Measurements from ENCODE around the gene DCLRE1C.
"Not testable (repeated sequence)": the region's sequence is repeated elsewhere in the genome, so short reads cannot be mapped to it uniquely, and the experiment has no call there.

The DCLRE1C gene

GRCh38 chr10:14864466-14864865, 89.4 kb downstream of the DCLRE1C start:
- WGBS, 2 experiments = 90 to 97% methylated on average over 5 of the region's 6 CpGs
- H3K4me1 ChIP-seq (ENCODE audit: control insufficient read depth, insufficient read depth, low read length); H3K27me3 ChIP-seq (ENCODE audit: control insufficient read depth, insufficient read depth, low read length, poor library complexity, severe bottlenecking); H3K4me3 ChIP-seq (ENCODE audit: insufficient read depth, low read depth, low read length); H3K27ac ChIP-seq (ENCODE audit: insufficient read depth, low read depth, low read length, poor library complexity, severe bottlenecking); H3K9me3 ChIP-seq (ENCODE audit: control insufficient read depth, low read length); H3K36me3 ChIP-seq (ENCODE audit: control insufficient read depth, insufficient read depth, low read length): not testable (repeated sequence)

GRCh38 chr10:14860791-14861190, 93.1 kb downstream of the DCLRE1C start:
- H3K4me3 ChIP-seq (ENCODE audit: insufficient read depth, low read depth, low read length) = no peak overlapping the region
- H3K27me3 ChIP-seq (ENCODE audit: control insufficient read depth, insufficient read depth, low read length, poor library complexity, severe bottlenecking) = no peaks in the 10 kb centered on the region
- no peaks in the 10 kb centered on the region for H3K4me1 ChIP-seq (ENCODE audit: control insufficient read depth, insufficient read depth, low read length)
- H3K9me3 ChIP-seq (ENCODE audit: control insufficient read depth, low read length) = no peaks in the 10 kb centered on the region
- WGBS, 2 experiments = 95 to 96% methylated on average over 1 of the region's 1 CpG
- peaks cover 10% of the 10 kb centered on the region for H3K36me3 ChIP-seq (ENCODE audit: control insufficient read depth, insufficient read depth, low read length)
- no peak overlapping the region for H3K27ac ChIP-seq (ENCODE audit: insufficient read depth, low read depth, low read length, poor library complexity, severe bottlenecking)

GRCh38 chr10:14859775-14860174, 94.1 kb downstream of the DCLRE1C start:
- Histone ChIP-seq H3K27ac (ENCODE audit: insufficient read depth, low read depth, low read length, poor library complexity, severe bottlenecking) (no peak overlapping the region), H3K9me3 (ENCODE audit: control insufficient read depth, low read length) (no peaks in the 10 kb centered on the region), H3K4me3 (ENCODE audit: insufficient read depth, low read depth, low read length) (no peak overlapping the region), H3K4me1 (ENCODE audit: control insufficient read depth, insufficient read depth, low read length) (no peaks in the 10 kb centered on the region), H3K27me3 (ENCODE audit: control insufficient read depth, insufficient read depth, low read length, poor library complexity, severe bottlenecking) (no peaks in the 10 kb centered on the region), H3K36me3 (ENCODE audit: control insufficient read depth, insufficient read depth, low read length) (peaks cover 10% of the 10 kb centered on the region)

GRCh38 chr10:14859043-14859442, 94.9 kb downstream of the DCLRE1C start:
- H3K9me3 ChIP-seq (ENCODE audit: control insufficient read depth, low read length) = no peaks in the 10 kb centered on the region
- 88 to 91% methylated on average over 5 of the region's 5 CpGs for WGBS, 2 experiments
- H3K36me3 ChIP-seq (ENCODE audit: control insufficient read depth, insufficient read depth, low read length) = peaks cover 10% of the 10 kb centered on the region

GRCh38 chr10:14858338-14858960, 95.4 kb downstream of the DCLRE1C start:
- H3K27ac ChIP-seq (ENCODE audit: insufficient read depth, low read depth, low read length, poor library complexity, severe bottlenecking) = no peak overlapping the region
- H3K36me3 ChIP-seq (ENCODE audit: control insufficient read depth, insufficient read depth, low read length) = peaks cover 10% of the 10 kb centered on the region
- H3K9me3 ChIP-seq (ENCODE audit: control insufficient read depth, low read length) = no peaks in the 10 kb centered on the region
- WGBS, 2 experiments = 84 to 100% methylated on average over 4 of the region's 6 CpGs
- H3K27me3 ChIP-seq (ENCODE audit: control insufficient read depth, insufficient read depth, low read length, poor library complexity, severe bottlenecking) = no peaks in the 10 kb centered on the region
- H3K4me3 ChIP-seq (ENCODE audit: insufficient read depth, low read depth, low read length) = no peak overlapping the region
- H3K4me1 ChIP-seq (ENCODE audit: control insufficient read depth, insufficient read depth, low read length) = no peaks in the 10 kb centered on the region

More at GRCh38 chr10:14859043-14859442, 94.9 kb downstream of the DCLRE1C start:
- Histone ChIP-seq H3K27ac (ENCODE audit: insufficient read depth, low read depth, low read length, poor library complexity, severe bottlenecking) (no peak overlapping the region), H3K4me3 (ENCODE audit: insufficient read depth, low read depth, low read length) (no peak overlapping the region), H3K4me1 (ENCODE audit: control insufficient read depth, insufficient read depth, low read length) (no peaks in the 10 kb centered on the region), H3K27me3 (ENCODE audit: control insufficient read depth, insufficient read depth, low read length, poor library complexity, severe bottlenecking) (no peaks in the 10 kb centered on the region)

GRCh38 chr10:14855453-14855852, 98.4 kb downstream of the DCLRE1C start:
- WGBS, 2 experiments = 78 to 92% methylated on average over 1 of the region's 1 CpG
- H3K27ac ChIP-seq (ENCODE audit: insufficient read depth, low read depth, low read length, poor library complexity, severe bottlenecking) = no peak overlapping the region
- peaks cover 6% of the 10 kb centered on the region for H3K36me3 ChIP-seq (ENCODE audit: control insufficient read depth, insufficient read depth, low read length)

GRCh38 chr10:14852236-14852635, 101.7 kb downstream of the DCLRE1C start:
- Histone ChIP-seq H3K27me3 (ENCODE audit: control insufficient read depth, insufficient read depth, low read length, poor library complexity, severe bottlenecking) (no peaks in the 10 kb centered on the region), H3K36me3 (ENCODE audit: control insufficient read depth, insufficient read depth, low read length) (peaks cover 3% of the 10 kb centered on the region), H3K9me3 (ENCODE audit: control insufficient read depth, low read length) (no peaks in the 10 kb centered on the region), H3K4me3 (ENCODE audit: insufficient read depth, low read depth, low read length) (no peak overlapping the region), H3K4me1 (ENCODE audit: control insufficient read depth, insufficient read depth, low read length) (no peaks in the 10 kb centered on the region), H3K27ac (ENCODE audit: insufficient read depth, low read depth, low read length, poor library complexity, severe bottlenecking) (no peak overlapping the region)
- WGBS, 2 experiments = 95 to 97% methylated on average over 3 of the region's 3 CpGs

More at GRCh38 chr10:14855453-14855852, 98.4 kb downstream of the DCLRE1C start:
- Histone ChIP-seq H3K27me3 (ENCODE audit: control insufficient read depth, insufficient read depth, low read length, poor library complexity, severe bottlenecking) (no peaks in the 10 kb centered on the region), H3K4me1 (ENCODE audit: control insufficient read depth, insufficient read depth, low read length) (no peaks in the 10 kb centered on the region), H3K4me3 (ENCODE audit: insufficient read depth, low read depth, low read length) (no peak overlapping the region), H3K9me3 (ENCODE audit: control insufficient read depth, low read length) (no peaks in the 10 kb centered on the region)
